ENCODE data around the gene KCNJ4.

DNA sequence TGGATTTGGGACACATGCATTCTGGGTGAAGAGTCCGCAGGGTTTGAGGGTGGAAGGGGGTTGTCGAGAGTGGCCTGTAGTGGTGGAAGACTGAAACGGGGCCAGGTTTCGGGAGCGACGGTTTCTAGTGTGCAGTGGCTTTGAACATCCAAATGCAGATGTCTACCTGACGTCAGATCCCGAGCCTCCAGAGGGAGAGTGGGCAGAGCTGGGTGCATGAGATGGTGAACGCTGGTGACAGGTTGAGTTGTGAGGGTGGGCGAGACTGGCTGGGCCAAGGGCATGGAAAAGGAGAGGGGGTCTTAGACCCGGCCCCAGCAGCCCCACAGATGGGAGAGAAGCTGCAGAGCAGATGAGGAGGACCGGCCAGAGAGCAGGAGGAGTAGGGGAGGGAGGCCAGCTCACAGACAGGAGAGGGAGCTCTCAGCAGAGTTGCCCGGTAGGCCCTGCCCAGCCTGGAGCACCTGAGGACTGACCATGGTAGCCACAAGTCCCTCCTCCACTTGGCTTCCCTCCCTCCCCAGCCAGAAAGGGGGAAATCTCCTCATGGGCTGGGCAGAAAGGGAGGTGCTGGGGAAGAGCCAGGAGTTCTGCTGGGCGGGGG lies 14.2 kb downstream of the KCNJ4 start:
- TF ChIP-seq CTCF (IDR thresholded peaks at IDR 0.05), result no peak
- TF ChIP-seq EZH2phosphoT487 (IDR thresholded peaks at IDR 0.05), result no peak
- no peak for TF ChIP-seq EZH2 (IDR thresholded peaks at IDR 0.05)

All from neural progenitor cell (in vitro differentiated cells).